GM19468 (cell line): ENCODE measurements around the gene SBK3.

ENCODE experiments used
- ATAC-seq: cut with Tn5 transposase; IDR thresholded peaks from one replicate; pipeline ENCODE4 v1.9.1; 2021; ENCODE audit warnings: mild to moderate bottlenecking, moderate library complexity, moderate number of reproducible peaks; ENCODE audit not compliant: unreplicated experiment; ENCODE audit errors: extremely low read depth

The SBK3 gene

GRCh38 chr19:55493052-55493644 lies 52.2 kb downstream of the SBK3 start:
- no peak for ATAC-seq

- ATAC-seq: no peak
Measured at GRCh38 chr19:55492362-55492944, 52.9 kb downstream of the SBK3 start.

- no peak for ATAC-seq
Measured at GRCh38 chr19:55491546-55492360, 53.6 kb downstream of the SBK3 start.
